KMS-11 (cell line): Measurements from ENCODE around the gene BYSL.
A peak's percentile ranks its signal among the peaks of the same experiment; 100 is the strongest.

Source experiments
- H2AFZ ChIP-seq: fragments of 200-600 bp; sonication (generic); 2 replicates; pipeline ENCODE4 v1.6.1; 2016; ENCODE audit warnings: antibody characterized with exemption, mixed run types, low read depth
- H3K27ac ChIP-seq: fragments of 200-600 bp; sonication (generic); 2 replicates; pipeline ENCODE4 v1.6.1; 2016; ENCODE audit warnings: mild to moderate bottlenecking, mixed run types
- H3K27me3 ChIP-seq: fragments of 200-600 bp; sonication (generic); 2 replicates; pipeline ENCODE4 v1.6.1; 2017; ENCODE audit warnings: mild to moderate bottlenecking, low read depth, mixed run types, moderate library complexity; ENCODE audit not compliant: insufficient read depth
- H3K36me3 ChIP-seq: fragments of 200-600 bp; sonication (generic); 2 replicates; pipeline ENCODE4 v1.6.1; 2017; ENCODE audit warnings: mild to moderate bottlenecking, mixed run types; ENCODE audit not compliant: insufficient read depth
- H3K4me1 ChIP-seq: fragments of 200-600 bp; sonication (generic); 2 replicates; pipeline ENCODE4 v1.6.1; 2016; ENCODE audit warnings: mild to moderate bottlenecking, low read depth, mixed run types; ENCODE audit not compliant: poor library complexity, severe bottlenecking
- H3K4me2 ChIP-seq: fragments of 200-600 bp; sonication (generic); 2 replicates; pipeline ENCODE4 v1.7.0; 2016; ENCODE audit warnings: mild to moderate bottlenecking, mixed run types
- H3K4me3 ChIP-seq: fragments of 200-600 bp; sonication (generic); IDR thresholded peaks from 2 replicates; pipeline ENCODE4 v1.6.1; 2017; ENCODE audit warnings: low read depth, low read length, mixed read lengths; ENCODE audit not compliant: insufficient read depth
- H3K79me2 ChIP-seq: fragments of 200-600 bp; sonication (generic); 2 replicates; pipeline ENCODE4 v1.6.1; 2016; ENCODE audit warnings: low read depth, mixed run types; ENCODE audit not compliant: insufficient read depth
- H3K9ac ChIP-seq: fragments of 200-600 bp; sonication (generic); 2 replicates; pipeline ENCODE4 v1.6.1; 2016; ENCODE audit warnings: mild to moderate bottlenecking, mixed run types
- H4K20me1 ChIP-seq: fragments of 200-600 bp; sonication (generic); 2 replicates; pipeline ENCODE4 v1.6.1; 2016; ENCODE audit warnings: mild to moderate bottlenecking, mixed run types; ENCODE audit not compliant: insufficient read depth
- TF ChIP-seq, protein P1 (sequence below): fragments of 200-600 bp; sonication (generic); conservative IDR thresholded peaks from 2 replicates; pipeline ENCODE4 v1.6.1; 2017; ENCODE audit warnings: low read depth, mild to moderate bottlenecking, antibody characterized with exemption, low read length, moderate library complexity, mixed read lengths

Gene BYSL, protein sequence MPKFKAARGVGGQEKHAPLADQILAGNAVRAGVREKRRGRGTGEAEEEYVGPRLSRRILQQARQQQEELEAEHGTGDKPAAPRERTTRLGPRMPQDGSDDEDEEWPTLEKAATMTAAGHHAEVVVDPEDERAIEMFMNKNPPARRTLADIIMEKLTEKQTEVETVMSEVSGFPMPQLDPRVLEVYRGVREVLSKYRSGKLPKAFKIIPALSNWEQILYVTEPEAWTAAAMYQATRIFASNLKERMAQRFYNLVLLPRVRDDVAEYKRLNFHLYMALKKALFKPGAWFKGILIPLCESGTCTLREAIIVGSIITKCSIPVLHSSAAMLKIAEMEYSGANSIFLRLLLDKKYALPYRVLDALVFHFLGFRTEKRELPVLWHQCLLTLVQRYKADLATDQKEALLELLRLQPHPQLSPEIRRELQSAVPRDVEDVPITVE

DNA sequence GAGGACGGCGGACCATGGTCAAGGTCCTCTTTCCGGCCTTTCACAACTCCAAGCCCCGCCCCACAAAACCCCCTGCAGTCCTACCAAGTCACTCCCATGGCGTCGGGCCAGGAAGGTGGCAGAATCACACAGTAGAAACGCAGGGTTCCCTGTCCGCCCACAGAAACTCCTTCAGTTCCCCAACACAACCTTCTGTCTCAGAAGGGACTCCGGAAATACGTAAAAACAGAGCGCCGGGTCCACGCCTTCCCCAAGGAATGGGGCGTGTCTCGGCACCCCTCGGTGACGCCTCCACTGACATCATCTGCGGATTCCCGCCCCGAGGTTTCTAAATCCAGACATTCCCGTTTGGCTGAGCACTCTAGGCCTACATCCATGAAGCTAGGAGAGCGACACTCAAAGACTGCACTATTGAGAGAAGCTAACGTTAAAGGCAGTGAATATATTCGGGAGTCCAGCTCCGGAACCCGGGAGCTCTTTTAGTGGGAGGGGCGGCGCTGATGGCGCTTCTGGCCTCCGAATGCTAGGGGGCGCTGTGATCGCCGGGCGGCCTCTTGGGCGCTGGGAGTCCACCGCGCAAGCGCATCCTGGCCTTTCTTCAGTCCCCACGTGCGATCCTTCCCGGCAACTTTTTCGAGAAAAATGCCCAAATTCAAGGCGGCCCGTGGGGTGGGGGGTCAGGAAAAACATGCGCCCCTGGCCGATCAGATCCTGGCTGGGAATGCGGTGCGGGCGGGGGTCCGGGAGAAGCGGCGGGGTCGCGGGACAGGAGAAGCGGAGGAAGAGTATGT is at the start of gene BYSL, which contains the start of gene MED20:
TSS of gene BYSL (plus strand) at position 579 of the 791 bp plus-strand sequence. CDS start at position 643, 64 bp downstream.
TSS of gene MED20 (minus strand) at position 219 of the 791 bp plus-strand sequence. CDS start at position 98, 121 bp downstream.
- H3K9ac ChIP-seq = peak within 1 kb of the TSS; percentile 99
- no peaks in the 10 kb centered on the region for H3K36me3 ChIP-seq
- H3K4me1 ChIP-seq = peaks cover 48% of the 10 kb centered on the region

DNA sequence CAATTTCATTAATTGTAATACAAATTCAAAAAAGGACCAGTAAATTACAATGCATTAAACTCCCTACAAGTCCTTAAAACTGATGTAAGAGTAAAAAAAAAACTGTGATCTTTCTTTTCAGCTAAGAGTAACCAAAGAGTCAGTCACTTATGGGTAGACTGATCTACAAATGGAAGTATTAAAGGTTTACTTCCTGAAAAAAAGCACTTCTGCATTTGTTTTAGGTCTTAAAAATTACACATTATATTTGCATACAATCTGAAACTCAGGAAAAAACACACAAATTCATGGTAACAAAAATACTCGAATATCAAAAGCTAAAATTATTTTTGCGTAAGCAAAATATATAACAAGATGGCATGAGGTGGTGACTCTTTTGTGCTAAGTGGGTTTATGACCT is 49.6 kb upstream of the BYSL start:
- Histone ChIP-seq H4K20me1 (no peaks in the 10 kb centered on the region), H3K4me3 (no peak overlapping the region), H3K4me2 (no peak overlapping the region), H3K27me3 (no peaks in the 10 kb centered on the region), H2AFZ (no peak overlapping the region), H3K36me3 (no peaks in the 10 kb centered on the region; the same call in 1 of the 2 replicates), H3K27ac (no peak overlapping the region), H3K79me2 (no peaks in the 10 kb centered on the region), H3K9ac (no peak overlapping the region), H3K4me1 (peaks cover 9% of the 10 kb centered on the region)
- TF ChIP-seq, protein P1, sequence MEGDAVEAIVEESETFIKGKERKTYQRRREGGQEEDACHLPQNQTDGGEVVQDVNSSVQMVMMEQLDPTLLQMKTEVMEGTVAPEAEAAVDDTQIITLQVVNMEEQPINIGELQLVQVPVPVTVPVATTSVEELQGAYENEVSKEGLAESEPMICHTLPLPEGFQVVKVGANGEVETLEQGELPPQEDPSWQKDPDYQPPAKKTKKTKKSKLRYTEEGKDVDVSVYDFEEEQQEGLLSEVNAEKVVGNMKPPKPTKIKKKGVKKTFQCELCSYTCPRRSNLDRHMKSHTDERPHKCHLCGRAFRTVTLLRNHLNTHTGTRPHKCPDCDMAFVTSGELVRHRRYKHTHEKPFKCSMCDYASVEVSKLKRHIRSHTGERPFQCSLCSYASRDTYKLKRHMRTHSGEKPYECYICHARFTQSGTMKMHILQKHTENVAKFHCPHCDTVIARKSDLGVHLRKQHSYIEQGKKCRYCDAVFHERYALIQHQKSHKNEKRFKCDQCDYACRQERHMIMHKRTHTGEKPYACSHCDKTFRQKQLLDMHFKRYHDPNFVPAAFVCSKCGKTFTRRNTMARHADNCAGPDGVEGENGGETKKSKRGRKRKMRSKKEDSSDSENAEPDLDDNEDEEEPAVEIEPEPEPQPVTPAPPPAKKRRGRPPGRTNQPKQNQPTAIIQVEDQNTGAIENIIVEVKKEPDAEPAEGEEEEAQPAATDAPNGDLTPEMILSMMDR = no peak

More for the DNA sequence above, at the start of gene BYSL, which contains the start of gene MED20:
- Histone ChIP-seq H3K27me3 (no peaks in the 10 kb centered on the region), H3K4me2 (peak within 1 kb of the TSS; percentile 95), H4K20me1 (no peaks in the 10 kb centered on the region; the same call in 1 of the 2 replicates), H2AFZ (peak within 1 kb of the TSS; percentile 93), H3K27ac (peak within 1 kb of the TSS; percentile 78), H3K4me3 (no peak within 1 kb of the TSS), H3K79me2 (peaks cover 62% of the 10 kb centered on the region)
- TF ChIP-seq, protein P1 = peak; percentile 95

GRCh38 chr6:41872147-41872546 is 49.2 kb upstream of the BYSL start:
- no peak overlapping the region for H2AFZ ChIP-seq
- H3K27me3 ChIP-seq = no peaks in the 10 kb centered on the region
- H4K20me1 ChIP-seq = no peaks in the 10 kb centered on the region

DNA sequence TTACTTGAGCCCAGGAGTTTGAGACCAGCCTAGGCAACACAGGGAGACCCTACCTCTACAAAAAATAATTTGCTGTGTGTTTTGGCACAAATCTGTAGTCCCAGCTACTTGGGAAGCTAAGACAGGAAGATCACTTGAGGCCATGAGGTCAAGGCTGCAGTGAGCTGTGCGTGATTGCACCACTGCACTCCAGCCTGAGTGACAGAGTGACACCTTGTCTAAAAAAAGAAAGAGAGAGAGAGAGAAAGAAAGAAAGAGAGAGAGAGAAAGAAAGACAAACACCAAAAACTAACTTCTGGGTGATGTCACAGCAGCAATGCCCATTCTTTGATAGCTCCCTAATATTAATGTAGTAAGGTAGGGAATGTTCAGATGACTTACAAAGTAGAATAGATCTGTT is 46.6 kb upstream of the BYSL start:
- peaks cover 4% of the 10 kb centered on the region for H3K4me1 ChIP-seq
- no peak overlapping the region for H3K9ac ChIP-seq
- H3K79me2 ChIP-seq = no peaks in the 10 kb centered on the region
- H3K4me3 ChIP-seq = no peak overlapping the region
- no peaks in the 10 kb centered on the region for H4K20me1 ChIP-seq
- H3K27me3 ChIP-seq = no peaks in the 10 kb centered on the region
- H3K27ac ChIP-seq = no peak overlapping the region
- TF ChIP-seq, protein P1 = no peak
- no peak overlapping the region for H2AFZ ChIP-seq
- H3K36me3 ChIP-seq = no peaks in the 10 kb centered on the region; the same call in 1 of the 2 replicates
- H3K4me2 ChIP-seq = no peak overlapping the region

More at GRCh38 chr6:41872147-41872546, 49.2 kb upstream of the BYSL start:
- H3K4me1 ChIP-seq = peaks cover 9% of the 10 kb centered on the region
- H3K27ac ChIP-seq = no peak overlapping the region
- H3K4me3 ChIP-seq = no peak overlapping the region
- H3K79me2 ChIP-seq = no peaks in the 10 kb centered on the region
- no peaks in the 10 kb centered on the region; the same call in 1 of the 2 replicates for H3K36me3 ChIP-seq
- TF ChIP-seq, protein P1 = no peak
- H3K4me2 ChIP-seq = no peak overlapping the region
- no peak overlapping the region for H3K9ac ChIP-seq
